IMR-90 (cell line): Measurements from ENCODE around the gene SRPRB.

Source experiments
- CEBPB ChIP-seq: IDR thresholded peaks from 2 replicates; pipeline ENCODE4 v1.6.1; 2012; ENCODE audit warnings: low read depth, low read length, improper control_type of control experiment
- CTCF ChIP-seq: conservative IDR thresholded peaks from 2 replicates; pipeline ENCODE4 v1.5.1; 2012; ENCODE audit warnings: mild to moderate bottlenecking, low read depth, low read length, improper control_type of control experiment
- MAFK ChIP-seq: IDR thresholded peaks from 2 replicates; pipeline ENCODE4 v1.6.1; 2012; ENCODE audit warnings: low read depth, low read length, improper control_type of control experiment
- MAZ ChIP-seq: IDR thresholded peaks from 2 replicates; pipeline ENCODE4 v1.6.1; 2012; ENCODE audit warnings: low read depth, mild to moderate bottlenecking, low read length, improper control_type of control experiment, moderate library complexity, borderline replicate concordance
- MXI1 ChIP-seq: IDR thresholded peaks from 2 replicates; pipeline ENCODE4 v1.6.1; 2012; ENCODE audit warnings: low read depth, mild to moderate bottlenecking, low read length, moderate library complexity, borderline replicate concordance
- POLR2A ChIP-seq: IDR thresholded peaks from 2 replicates; pipeline ENCODE4 v1.6.1; 2012; ENCODE audit warnings: mild to moderate bottlenecking, low read depth, low read length
- RAD21 ChIP-seq: IDR thresholded peaks from 2 replicates; pipeline ENCODE4 v1.6.1; 2012; ENCODE audit warnings: low read length, improper control_type of control experiment
- RCOR1 ChIP-seq: IDR thresholded peaks from 2 replicates; pipeline ENCODE4 v1.6.1; 2012; ENCODE audit warnings: mild to moderate bottlenecking, low read length, improper control_type of control experiment; ENCODE audit not compliant: insufficient replicate concordance
- RFX5 ChIP-seq: IDR thresholded peaks from 2 replicates; pipeline ENCODE4 v1.8.0; 2012; ENCODE audit warnings: low read depth, mild to moderate bottlenecking, low read length, moderate library complexity
- SMC3 ChIP-seq: fragments of 150-350 bp; IDR thresholded peaks from 2 replicates; pipeline ENCODE4 v1.6.1; 2016; ENCODE audit warnings: low read depth, mild to moderate bottlenecking, antibody characterized with exemption, low read length, moderate library complexity
- USF2 ChIP-seq: fragments of 150-350 bp; IDR thresholded peaks from 2 replicates; pipeline ENCODE4 v1.6.1; 2017; ENCODE audit warnings: mild to moderate bottlenecking, antibody characterized with exemption, low read length, low read depth

- no peak for TF ChIP-seq MAFK
- no peak for TF ChIP-seq POLR2A
- TF ChIP-seq CTCF: no peak
- no peak for TF ChIP-seq RCOR1
- TF ChIP-seq SMC3: no peak
- no peak for TF ChIP-seq MAZ
- no peak for TF ChIP-seq CEBPB
- TF ChIP-seq RAD21: no peak
- TF ChIP-seq MXI1: no peak
- no peak for TF ChIP-seq USF2
- no peak for TF ChIP-seq RFX5
Measured at GRCh38 chr3:133833880-133834620, 28.4 kb downstream of the SRPRB start.
